BJ (cell line): ENCODE data around the gene SLC41A3. TPM values are rescaled to one million over a fixed set of nuclear protein-coding genes. Genes with fewer than 3 reads are reported as not detected.
"Not testable (repeated sequence)": the region's sequence is repeated elsewhere in the genome, so short reads cannot be mapped to it uniquely, and the experiment has no call there.

Source experiments
- CTCF ChIA-PET: fragments of 350-600 bp; formaldehyde crosslinking; extraction: SDS; loops from one replicate; lab custom pipeline; 2021; ENCODE audit warnings: antibody characterized with exemption, inconsistent platforms; lab: Yijun Ruan, JAX
- POLR2A ChIA-PET: fragments of 300-600 bp; sonication (Branson Sonifier 250); formaldehyde crosslinking; extraction: SDS; loops from one replicate; lab custom pipeline; 2021; ENCODE audit warnings: antibody characterized with exemption; lab: Charles Lee
- DNase-seq: peaks from one replicate; pipeline ENCODE4 v3.0.0-alpha.2; 2011; ENCODE audit warnings: low read depth
- H3K27me3 ChIP-seq: 2 replicates; pipeline ENCODE4 v1.6.0; 2011; ENCODE audit warnings: low read length; ENCODE audit not compliant: control insufficient read depth, insufficient read depth
- H3K36me3 ChIP-seq: 2 replicates; pipeline ENCODE4 v1.5.1; 2011; ENCODE audit warnings: low read length; ENCODE audit not compliant: control insufficient read depth, insufficient read depth
- H3K4me3 ChIP-seq: 2 replicates; pipeline ENCODE4 v1.5.1; 2011; ENCODE audit warnings: low read depth, mild to moderate bottlenecking, control low read depth, low read length
- CTCF ChIP-seq: IDR thresholded peaks from 2 replicates; pipeline ENCODE4 v1.5.1; 2011; ENCODE audit warnings: low read depth, mild to moderate bottlenecking, control low read depth, inconsistent platforms, low read length, moderate library complexity; ENCODE audit not compliant: insufficient read depth
- polyA plus RNA-seq: library from polyadenylated mRNA; depleted of rRNA; stranded (reverse); fragments of >200 nt; gene quantifications from 2 replicates; pipeline ENCODE4 v1.2.3, GENCODE V29; 2011

Gene SLC41A3
- polyA plus RNA-seq, 1 experiment: 70.8 TPM

GRCh38 chr3:125967156-125967555 lies 116.8 kb downstream of the SLC41A3 start:
- Histone ChIP-seq H3K27me3 (peaks cover 20% of the 10 kb centered on the region), H3K36me3 (no peaks in the 10 kb centered on the region), H3K4me3 (no peak overlapping the region)
- TF ChIP-seq CTCF: no peak
- ChIA-PET CTCF (no interaction called here), POLR2A (no interaction called here)
- DNase-seq: no peak

GRCh38 chr3:125965505-125965904 lies 118.4 kb downstream of the SLC41A3 start:
- DNase-seq: no peak
- TF ChIP-seq CTCF: no peak
- Histone ChIP-seq H3K4me3 (no peak overlapping the region), H3K36me3 (no peaks in the 10 kb centered on the region), H3K27me3 (peaks cover 17% of the 10 kb centered on the region)
- ChIA-PET POLR2A (no interaction called here), CTCF (no interaction called here)

GRCh38 chr3:125963834-125964233 lies 120.1 kb downstream of the SLC41A3 start:
- H3K27me3 ChIP-seq: peaks cover 14% of the 10 kb centered on the region
- POLR2A ChIA-PET, H3K4me3 ChIP-seq, CTCF ChIA-PET, H3K36me3 ChIP-seq, DNase-seq: not testable (repeated sequence)

- Histone ChIP-seq H3K36me3 (no peaks in the 10 kb centered on the region), H3K4me3 (no peak overlapping the region), H3K27me3 (peaks cover 5% of the 10 kb centered on the region)
- no peak for DNase-seq
- ChIA-PET POLR2A (no interaction called here), CTCF (no interaction called here)
- no peak for TF ChIP-seq CTCF
Observed at GRCh38 chr3:125961289-125961589, 122.7 kb downstream of the SLC41A3 start.

GRCh38 chr3:125960456-125961288 lies 123.3 kb downstream of the SLC41A3 start:
- peaks cover 4% of the 10 kb centered on the region for H3K27me3 ChIP-seq
- DNase-seq: no peak
- H3K36me3 ChIP-seq: no peaks in the 10 kb centered on the region
- POLR2A ChIA-PET: no interaction called here
- CTCF ChIA-PET: no interaction called here
- TF ChIP-seq CTCF: no peak
- H3K4me3 ChIP-seq: no peak overlapping the region

- no peak for DNase-seq
- ChIA-PET CTCF (interaction anchor here (0.6 kb wide), 1 partner anchor 583 kb away, joined by 3 read pairs; no protein-coding TSS in a partner anchor), POLR2A (no interaction called here)
- no peak overlapping the region for H3K4me3 ChIP-seq
- peaks cover 6% of the 10 kb centered on the region for H3K27me3 ChIP-seq
- no peak for TF ChIP-seq CTCF
- no peaks in the 10 kb centered on the region for H3K36me3 ChIP-seq
Observed at GRCh38 chr3:125960066-125960424, 123.9 kb downstream of the SLC41A3 start.
